ENCODE results near the gene CDHR3.

- no peak for TF ChIP-seq TCF7 (IDR thresholded peaks at IDR 0.05; ENCODE audit: borderline replicate concordance)
- no peak for TF ChIP-seq POLR2A (IDR thresholded peaks at IDR 0.05; ENCODE audit: low read depth, low read length)
- TF ChIP-seq ZSCAN29 (IDR thresholded peaks at IDR 0.05), result no peak
- no peak for TF ChIP-seq HCFC1 (IDR thresholded peaks at IDR 0.05; ENCODE audit: low read length)
- TF ChIP-seq CTCF (IDR thresholded peaks at IDR 0.05 in 2 of 3, conservative IDR thresholded peaks at IDR 0.05 in 1 of 3; ENCODE audit: control insufficient read depth in 2 of 3, extremely low read depth in 1 of 3, insufficient read depth in 1 of 3, low read depth in 3 of 3, low read length in 3 of 3), result no peak
- TF ChIP-seq, protein P1, sequence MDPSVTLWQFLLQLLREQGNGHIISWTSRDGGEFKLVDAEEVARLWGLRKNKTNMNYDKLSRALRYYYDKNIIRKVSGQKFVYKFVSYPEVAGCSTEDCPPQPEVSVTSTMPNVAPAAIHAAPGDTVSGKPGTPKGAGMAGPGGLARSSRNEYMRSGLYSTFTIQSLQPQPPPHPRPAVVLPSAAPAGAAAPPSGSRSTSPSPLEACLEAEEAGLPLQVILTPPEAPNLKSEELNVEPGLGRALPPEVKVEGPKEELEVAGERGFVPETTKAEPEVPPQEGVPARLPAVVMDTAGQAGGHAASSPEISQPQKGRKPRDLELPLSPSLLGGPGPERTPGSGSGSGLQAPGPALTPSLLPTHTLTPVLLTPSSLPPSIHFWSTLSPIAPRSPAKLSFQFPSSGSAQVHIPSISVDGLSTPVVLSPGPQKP (IDR thresholded peaks at IDR 0.05; ENCODE audit: low read depth, low read length), result no peak
- TF ChIP-seq ZNF217 (IDR thresholded peaks at IDR 0.05), result no peak
- TF ChIP-seq EZH2 (IDR thresholded peaks at IDR 0.05; ENCODE audit: borderline replicate concordance, control insufficient read depth, low read depth, low read length), result no peak
- TF ChIP-seq CEBPZ (IDR thresholded peaks at IDR 0.05; ENCODE audit: low read depth, low read length), result no peak
- TF ChIP-seq, protein P2, sequence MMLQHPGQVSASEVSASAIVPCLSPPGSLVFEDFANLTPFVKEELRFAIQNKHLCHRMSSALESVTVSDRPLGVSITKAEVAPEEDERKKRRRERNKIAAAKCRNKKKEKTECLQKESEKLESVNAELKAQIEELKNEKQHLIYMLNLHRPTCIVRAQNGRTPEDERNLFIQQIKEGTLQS (IDR thresholded peaks at IDR 0.05; ENCODE audit: borderline replicate concordance, extremely low read depth, low read depth, low read length), result no peak
- TF ChIP-seq KDM1A (IDR thresholded peaks at IDR 0.05; ENCODE audit: borderline replicate concordance), result no peak
- TF ChIP-seq ESRRA (IDR thresholded peaks at IDR 0.05; ENCODE audit: low read length), result no peak
These were observed 27.8 kb downstream of the CDHR3 start for GRCh38 chr7:105990727-105991453.

Measured in GM12878 (cell line).